HG02943 (cell line): ENCODE results near the gene FAM210A.

Experiments used
- ATAC-seq: cut with Tn5 transposase; IDR thresholded peaks from one replicate; pipeline ENCODE4 v1.9.1; 2021; ENCODE audit warnings: mild to moderate bottlenecking, low read depth, moderate library complexity; ENCODE audit not compliant: unreplicated experiment

FAM210A gene

DNA sequence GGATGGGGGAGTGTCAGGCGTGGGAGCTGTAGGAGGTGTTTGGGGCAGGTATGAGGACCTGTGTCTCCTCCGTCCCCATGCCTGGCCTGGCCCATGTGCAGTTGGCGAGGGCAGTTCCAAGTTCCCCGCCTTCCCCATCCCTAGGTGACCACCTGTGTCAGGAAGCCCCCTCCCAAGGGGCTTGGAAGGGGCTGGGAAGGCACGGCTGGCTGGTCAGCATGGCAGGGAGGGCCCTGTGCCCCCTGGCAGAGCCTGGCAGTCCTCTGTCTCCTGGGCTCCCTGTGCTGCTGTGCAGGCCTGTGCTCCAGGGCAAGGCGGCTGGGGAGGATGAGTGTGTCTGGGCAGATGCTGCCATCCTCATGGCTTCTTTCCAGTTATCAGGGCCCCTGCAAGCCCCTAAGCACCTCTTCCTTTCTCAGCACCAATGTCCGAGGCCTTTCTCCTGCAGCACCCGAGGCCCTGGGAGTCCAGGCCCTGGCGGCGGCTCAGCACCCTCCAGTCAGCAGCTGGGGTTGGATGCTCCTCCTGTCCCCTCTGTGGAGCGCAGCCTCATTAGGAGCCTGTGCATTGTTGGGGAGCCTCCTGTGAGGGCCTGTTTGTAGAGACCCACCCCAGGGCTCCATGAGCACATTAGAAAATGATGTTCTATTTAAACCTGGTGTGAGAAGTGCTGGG, 101.7 kb downstream of the FAM210A start:
- no peak for ATAC-seq

DNA sequence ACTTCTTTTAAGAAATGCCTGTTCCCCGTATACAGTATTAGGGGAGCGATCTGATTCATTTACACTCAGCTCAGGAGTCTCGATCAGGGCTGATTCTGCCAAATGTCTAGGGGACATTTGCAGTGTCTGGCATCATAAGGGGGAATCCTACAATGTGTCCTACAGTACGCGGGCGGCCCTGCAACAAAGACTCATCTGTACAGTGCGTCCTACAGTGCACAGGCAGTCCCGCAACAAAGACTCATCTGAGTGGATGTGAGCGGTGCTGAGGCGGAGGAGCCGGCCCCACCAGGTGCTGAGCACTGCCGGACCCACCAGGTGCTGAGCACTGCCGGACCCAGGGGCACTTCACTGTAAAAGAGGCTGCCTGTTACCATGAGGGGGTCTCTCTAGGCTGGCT, 102.5 kb downstream of the FAM210A start:
- ATAC-seq: no peak

DNA sequence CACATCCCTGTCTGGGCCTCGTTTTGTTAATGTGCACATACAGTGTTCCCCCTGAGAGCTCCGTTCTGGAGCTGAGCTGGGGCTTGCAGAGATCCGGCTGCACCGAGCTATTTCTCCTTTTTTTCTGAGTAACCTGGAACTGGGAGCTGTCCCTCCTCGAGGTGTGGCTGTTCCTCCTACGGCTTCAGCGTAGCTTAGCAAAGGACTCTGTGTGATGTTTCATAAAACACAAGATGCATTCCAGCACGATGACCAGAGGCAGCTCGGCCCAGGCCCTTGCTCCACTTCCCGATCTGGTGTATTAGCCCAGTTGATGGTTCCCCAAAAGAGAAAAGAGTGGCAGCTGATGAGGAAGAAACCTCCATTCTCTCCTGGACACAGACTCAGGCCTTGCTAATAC, 103.0 kb downstream of the FAM210A start:
- no peak for ATAC-seq

DNA sequence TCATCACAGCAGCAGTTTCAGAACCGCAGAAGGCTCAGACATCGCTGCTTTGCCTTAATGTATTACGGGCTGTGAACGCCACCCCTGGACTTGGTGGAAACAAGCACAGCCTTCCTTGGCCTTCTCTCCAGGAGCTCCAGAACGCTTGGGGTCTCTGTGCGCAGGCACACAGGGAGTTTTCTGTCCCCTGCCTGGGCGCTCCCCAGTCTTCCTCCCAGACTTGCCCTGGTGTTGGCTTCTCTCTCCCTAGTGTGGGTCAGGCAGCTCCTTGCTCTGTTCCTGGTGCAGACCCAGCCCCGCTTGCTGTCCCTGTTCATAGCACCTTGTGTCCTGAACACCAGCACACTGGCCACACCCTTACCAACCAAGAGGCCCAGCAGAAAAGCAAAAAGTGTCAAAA, 103.6 kb downstream of the FAM210A start:
- no peak for ATAC-seq

DNA sequence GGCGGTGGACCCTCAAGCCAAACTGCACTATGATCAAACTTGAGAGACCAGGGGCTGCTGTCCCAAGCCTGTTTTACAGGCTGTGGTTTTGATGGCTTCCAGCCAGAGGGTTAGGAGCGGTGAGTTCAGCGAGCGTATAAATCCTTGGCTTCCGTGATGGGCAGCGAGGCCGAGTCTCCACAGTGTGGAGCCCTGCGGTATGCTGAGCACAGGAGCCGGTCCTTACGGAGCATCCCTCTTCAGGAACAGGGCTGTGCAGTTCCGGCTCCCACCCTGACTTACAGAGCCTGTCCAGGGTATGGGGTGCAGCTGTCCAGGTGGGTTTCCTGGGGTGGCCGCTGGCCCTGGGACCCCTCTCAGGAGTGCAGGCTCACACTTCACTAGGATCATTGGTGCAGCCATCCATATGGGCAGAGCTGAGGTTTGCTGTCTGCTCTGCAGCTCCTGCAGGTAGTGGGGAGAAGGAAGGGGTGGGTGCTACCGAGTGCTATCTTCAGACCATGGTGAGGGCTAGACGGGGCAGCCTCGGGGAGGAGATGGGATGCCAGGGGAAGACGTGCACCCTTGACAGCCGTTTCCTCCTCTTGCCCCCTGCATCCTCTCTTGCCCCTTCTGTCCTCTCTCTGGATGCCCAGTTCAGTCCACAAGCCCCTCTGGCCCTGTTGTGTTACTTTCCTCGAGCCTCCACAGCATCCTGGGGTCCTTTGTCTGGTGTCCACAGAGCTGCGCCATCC, 104.3 kb downstream of the FAM210A start:
- no peak for ATAC-seq

DNA sequence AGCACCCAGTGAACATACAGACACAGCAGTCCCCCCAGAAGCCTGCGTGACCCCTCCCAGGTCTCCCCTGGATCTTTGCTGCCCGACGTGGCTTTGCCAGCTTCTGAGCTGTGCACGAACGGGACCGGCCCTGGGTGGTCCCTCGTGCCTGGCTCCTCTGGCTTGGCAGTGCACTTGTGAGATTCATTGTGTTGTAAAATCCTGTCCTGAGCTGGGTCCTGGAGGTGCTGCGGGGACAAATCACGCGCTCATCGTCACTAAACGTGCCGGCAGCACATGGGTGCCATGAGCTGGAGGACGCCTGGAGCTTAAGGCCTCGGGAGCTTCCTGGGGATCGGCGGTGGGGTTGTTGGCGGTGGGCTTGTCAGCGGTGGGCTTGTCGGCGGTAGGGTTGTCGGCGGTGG, 104.9 kb downstream of the FAM210A start:
- ATAC-seq: no peak

DNA sequence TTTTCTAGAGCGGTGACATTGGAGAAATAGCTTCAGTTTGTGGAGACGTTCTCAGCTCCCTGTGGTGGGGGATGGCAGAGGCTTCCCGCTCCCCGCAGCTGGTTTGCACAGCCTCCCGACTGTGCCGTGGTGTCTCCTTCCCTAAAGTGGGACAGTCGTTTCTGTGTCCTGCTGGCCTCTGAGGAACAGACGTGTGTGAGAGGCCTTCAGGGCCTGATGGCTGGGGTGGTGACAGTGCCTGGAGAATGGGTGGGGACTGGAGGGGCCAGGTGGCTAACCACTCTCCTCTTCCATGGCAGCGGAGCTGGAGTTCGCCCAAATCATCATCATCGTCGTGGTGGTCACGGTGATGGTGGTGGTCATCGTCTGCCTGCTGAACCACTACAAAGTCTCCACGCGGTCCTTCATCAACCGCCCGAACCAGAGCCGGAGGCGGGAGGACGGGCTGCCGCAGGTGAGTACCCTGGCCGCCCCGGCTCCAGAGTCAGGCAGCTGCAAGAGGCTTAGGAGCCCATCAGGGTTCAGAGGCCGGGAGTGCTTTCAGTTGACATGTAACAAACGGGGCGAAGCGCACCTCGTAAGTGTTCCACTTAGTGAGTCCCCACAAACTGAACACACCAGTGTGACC, 105.4 kb downstream of the FAM210A start:
- ATAC-seq: no peak

DNA sequence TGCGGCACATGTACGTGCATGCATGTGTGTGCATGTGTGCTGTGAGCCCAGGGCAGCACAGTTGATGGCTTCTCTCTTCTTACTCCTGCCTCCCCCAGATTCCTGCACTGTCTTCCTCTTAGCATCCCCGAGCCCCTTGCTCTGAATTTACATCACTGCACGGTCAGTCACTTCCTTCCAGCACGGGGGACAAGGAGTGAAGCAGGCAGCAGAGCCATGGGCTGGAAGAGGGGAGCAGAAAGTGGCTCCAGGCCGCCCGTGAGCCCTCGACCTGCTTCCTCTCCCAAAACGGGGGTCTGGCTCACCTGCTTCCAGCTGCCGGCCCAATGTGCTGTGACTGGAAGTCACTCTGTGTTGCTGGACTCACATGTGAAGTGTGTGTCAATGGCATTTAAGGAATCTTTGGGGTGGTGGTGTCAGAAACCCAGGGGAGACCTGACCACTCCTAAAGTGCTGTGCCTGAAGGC, 106.1 kb downstream of the FAM210A start:
- ATAC-seq: no peak

DNA sequence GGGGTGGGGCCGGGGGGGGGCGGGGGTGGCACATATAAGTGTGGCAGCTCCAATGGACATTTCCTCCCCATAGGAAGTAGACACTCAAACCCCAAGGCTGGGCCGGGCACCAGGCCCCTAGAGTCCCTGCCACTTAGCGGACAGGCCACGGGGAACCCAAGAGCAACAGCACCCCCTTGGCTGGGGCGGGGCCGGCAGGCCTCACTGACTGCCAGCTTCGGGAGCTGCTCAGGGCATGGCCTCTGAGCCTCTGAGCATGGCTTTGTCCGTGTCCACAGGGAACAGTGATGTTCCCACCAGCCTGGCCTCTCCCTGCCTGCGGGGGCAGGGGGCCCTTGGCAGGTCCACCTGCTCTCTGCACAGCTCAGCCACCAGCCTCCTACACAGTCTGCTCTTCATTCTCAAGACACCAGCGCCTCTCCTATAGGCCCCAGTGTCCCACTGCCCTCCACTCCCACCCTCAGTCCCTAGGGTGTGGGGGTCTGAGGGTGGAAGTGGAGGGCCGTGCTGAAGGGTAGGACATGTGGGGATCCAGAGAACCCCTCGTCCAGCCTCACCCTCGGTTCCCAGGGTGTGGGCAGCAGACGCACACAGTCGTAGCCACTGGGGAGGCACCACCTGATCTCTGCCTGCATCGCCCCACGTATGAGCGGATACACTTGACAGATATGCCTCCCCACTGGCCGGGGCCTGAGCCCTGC, 106.7 kb downstream of the FAM210A start:
- ATAC-seq: no peak

DNA sequence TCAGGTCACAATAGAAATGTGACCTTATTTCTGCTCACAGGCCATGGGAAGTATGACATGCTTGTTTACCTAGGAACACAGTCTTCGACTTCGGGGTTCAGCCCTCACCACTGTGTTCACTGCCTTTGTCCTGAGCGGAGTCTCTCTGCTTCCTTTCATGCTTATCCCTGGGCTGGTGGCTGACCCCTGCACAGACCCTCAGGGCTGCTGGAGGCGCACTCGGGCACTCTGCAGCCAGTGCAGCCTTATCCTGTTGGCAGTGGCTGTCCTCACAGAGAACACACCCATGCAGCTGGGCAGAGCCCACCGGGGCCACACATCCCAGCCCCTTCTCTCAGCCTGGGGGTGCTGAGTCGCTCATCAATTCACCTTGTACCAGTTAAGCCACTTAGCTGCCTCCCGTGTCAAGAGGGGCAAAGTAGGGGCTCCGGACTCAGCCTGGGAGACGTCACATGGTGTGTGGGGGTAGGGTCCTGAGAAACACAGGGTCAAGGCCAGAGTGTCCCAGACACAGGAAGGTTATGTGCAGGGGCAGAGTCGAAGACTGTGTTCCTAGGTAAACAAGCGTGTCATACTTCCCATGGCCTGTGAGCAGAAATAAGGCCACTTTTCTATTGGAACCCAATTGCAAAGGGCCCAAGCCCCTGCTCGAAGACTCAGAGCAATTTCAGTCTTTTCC, 107.5 kb downstream of the FAM210A start:
- ATAC-seq: no peak

DNA sequence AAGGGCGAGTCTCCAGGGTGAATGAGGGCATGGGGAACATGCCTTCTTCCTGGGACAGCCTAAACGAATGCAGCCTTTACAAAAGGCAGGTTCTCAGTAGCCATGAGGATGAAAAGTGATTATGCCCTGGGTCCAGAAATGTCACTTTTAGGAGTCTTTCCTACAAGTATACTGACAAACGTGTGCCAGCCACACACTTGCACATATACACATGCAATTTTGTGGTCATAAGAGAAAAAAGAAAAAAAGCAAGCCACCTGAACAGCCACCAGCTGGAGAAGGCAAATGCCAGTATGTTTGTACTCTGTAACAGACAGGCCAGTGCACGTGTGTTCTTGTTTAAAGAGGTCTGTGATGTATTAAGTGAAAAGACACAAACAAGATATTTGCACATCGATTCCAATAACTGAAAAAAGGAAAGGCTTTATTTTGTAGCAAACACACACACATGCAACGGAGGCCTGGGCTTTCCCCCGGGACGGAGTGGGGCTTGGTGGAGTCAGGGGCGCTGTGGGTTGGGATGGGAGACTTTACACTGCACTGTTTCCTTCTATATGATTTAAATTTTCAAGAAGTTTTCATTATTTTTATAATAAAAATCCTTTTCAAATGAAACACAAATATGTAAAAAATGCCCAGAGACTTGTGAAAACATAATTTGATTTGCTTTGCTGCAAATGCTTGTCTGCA, 108.4 kb downstream of the FAM210A start:
- no peak for ATAC-seq

DNA sequence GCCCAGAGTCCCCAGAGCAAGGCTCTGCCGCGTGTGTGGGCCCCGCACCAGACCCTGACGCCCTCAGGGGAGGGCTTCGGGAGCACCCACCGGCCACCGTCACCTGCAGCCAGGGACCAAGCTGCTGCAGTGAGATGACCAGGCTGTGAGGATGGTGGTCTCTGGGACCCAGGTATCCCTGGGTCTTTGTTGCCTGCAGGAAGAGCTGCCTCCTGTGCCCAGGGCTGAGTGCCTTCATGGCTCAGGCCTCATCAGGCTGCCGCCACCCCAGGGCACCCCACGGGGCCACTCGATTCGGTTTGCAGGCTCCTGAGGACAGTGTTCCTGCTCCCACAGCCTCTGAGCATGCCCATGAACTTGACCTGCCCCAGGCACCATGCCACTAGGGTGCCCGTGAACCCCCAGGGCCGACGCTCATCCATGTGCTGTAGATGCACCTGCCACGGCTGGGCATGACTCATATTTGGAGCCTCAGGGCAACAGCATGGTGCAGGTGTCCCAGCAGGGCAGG, 109.8 kb downstream of the FAM210A start:
- ATAC-seq: no peak

DNA sequence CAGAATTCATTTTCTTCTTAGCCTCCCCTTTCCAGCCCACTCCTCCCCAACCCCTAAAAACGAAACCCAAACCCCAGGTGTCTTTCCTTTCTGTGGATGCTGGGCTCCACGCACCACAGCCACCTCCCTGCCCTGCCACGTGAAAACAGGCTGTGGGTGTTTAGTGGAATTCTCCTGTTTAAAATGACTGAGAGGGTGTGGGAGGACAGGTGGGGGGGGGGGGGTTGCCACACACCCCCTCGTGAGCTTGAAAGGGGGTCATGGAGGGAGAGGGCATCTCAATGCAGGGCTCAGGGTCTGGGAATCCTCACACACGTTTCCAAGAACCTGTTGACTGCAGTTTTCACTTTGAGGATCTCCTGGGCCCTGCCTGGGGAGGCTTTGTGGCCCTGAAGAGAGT, 110.3 kb downstream of the FAM210A start:
- no peak for ATAC-seq

DNA sequence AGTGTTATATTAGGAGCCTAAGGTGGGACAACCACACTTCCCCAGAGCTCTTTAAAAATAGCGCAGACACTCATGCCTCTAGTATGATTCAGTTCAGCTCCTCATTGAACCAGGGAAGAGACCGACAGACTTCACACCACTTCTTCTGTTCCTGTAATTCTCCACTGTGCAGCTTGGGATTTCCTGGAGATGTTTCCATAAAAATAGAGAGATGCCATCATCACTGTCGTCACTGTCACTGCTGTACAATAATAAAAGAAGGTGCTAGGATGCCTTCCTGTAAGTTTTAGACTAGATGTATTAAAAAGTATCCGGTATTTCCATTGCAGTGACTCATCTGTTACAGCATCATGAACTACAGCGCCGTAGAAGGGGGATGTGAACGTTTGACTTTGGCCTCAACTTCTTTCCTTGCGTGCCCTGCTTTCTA, 110.9 kb downstream of the FAM210A start:
- ATAC-seq: no peak

DNA sequence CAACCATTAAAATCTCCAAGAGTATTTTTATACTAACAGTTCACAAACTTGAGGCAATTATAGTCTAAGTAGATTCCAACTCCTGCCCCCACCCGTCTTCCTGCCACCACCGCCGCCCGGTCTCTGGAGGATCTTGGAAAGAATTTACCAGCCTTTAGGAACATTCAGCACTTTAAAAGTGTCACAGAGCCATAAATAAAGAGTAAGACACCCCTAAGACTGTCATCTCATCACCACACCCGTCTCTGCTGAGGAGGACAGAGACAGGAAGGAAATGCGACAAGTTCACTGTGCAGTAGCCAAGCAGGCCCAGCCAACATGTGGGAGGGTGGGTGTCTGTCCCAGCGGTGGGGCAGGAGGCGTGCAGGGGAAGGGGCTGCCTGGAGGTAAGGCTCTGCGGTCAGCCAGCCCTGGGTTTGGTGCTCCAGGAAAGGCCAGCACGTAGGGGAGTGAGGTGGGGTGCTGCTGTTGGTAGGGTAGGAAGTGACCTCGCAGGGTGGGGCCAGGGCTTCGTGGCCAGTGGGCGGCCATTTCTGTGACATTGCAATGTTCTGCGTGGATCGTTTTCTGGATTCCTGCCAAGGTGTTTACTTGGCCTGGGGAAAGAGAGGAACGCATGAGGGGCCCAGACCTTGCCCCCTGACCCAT, 111.6 kb downstream of the FAM210A start:
- no peak for ATAC-seq

DNA sequence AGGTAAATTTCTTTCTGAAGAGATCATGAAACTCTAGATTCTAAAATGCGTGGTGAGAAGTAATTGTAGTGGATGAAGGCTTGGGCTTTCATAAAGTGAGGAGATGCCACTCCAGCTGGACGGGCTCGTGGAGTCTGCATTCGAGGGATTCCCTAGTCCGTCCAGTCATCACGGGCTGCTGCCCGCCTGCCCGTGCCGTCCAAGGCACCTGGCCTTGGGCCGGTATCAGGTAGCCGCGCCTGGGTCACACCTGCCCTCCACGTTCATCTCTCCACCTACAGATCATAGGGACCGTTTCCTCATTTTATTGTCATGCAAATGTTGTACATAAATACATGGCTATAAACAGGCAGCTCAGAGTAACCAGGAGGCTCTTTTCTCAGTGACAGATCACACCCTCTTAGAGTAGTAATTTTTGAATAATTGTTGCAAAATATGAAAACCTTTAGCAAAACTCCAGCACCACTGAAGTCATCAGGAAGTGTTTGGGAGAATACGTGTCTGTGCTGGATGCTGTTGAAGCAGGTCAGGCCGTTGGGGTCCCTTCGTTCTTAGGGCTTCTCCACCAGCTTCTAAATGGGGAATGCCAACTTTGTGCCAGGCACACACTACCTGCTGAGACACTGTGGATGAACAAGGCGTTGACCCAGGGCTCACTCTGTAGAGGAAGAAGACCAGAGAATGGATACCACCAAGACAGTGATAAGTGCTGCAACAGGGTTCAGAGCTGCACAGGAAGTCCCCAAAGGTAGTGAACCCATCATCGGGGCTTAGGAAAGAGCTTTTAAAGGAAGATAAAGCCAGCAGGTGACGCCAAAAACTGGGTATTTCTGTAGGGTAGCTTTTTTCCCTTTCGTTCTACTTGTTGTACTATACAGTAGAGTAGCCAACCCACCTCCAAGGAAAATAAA, 112.5 kb downstream of the FAM210A start:
- ATAC-seq: no peak
